ENCODE measurements around the gene CPA1.

Gene CPA1

DNA sequence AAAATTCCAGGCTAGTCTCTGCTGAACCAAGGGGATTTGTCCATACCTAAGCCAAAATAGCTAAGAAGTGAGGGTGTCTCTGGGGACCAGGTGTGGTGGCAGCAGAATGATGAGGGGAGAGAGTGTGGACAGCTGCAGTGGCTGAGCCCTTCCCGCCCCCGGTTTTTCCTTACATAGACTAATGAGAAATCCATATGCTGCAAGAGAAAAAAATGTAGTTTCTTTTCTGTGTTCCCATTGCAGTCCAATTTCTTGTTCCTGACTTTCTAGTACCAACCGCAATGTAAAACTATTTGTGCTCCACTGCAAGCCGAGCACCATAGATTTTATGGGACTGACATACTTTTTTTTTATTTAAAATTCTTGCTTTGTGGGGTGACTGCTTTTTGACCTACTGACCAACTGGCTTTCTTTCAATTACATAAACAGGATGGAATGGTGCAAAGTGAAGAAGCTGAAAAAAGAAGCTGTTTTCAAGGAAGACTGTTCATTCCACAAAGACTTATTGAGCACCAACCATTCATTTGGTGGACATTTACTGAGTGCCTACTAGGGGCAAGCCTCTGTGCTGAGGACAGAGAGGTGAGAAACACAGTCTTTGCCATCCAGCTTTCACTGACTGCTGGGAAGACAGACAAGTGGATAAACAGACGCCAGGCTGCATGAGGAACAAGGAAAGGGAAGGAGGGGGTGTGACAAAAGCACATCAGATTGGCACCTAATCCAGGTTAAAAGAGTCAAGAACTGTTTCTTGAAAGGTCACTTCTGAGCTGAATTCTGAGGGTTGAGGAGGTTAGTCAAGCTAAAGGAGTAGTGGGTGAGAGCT, 50.8 kb downstream of the CPA1 start:
- peak; percentile 41 for DNase-seq

DNA sequence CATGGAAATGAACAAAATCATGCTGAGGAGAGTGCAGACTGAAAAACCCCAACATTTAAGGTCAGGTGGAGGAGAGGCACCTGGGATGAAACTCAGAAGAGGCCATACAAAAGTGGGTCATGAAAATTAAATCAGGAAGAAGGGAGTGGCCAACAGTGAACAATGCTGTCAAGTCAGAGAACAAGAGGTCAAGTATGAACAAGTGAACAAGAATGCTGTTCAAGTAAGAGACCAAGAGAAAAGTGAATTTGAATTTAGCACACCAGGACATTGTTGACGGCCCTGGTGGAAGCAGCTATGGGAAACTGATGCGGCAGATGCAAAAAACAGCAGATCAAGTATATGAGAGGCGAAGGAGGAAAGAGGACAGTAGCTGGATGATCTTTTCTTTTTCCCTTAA, 52.6 kb downstream of the CPA1 start:
- DNase-seq = no peak

DNA sequence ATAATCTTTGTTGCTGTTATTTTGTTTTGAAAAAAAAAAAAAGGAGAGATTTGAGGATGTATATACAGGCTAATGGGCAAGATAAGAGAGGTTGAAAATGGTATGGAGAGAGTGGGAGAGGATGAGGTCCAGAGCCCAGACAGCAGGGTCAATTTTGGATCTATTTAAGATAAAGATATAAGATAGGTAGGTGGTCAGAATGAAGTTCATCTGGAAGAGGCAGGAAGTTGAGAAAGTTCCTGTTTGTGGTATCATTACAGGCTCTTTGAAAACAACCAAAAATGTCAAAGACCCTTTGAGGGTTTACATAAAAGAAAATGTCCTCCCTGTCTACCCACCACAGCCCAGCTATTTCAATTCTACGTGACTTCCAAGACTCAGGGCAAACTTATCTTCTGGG, 53.0 kb downstream of the CPA1 start:
- no peak for DNase-seq

DNA sequence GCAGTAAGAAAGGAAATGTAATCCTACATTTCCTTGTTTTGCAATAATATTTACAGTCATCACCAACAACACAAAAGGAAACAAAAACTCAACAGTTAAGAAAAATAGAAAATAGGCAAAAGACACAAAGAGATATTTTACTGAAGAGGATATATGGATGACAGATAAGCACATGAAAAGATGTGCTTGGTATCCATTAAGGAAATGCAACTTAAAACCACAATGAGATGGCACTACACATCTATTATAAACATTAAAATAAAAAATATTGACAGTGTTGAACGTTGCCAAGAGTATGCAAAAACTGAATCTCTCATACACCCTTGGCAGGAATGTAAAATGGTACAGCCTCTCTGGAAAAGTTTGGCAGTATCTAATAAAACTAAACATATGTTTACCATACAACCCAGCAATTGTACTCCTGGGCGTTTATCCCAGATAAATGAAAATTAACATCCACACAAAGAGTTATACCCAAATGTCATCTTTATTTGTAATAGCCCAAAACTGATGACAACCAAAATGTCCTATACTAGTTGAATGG, 55.1 kb downstream of the CPA1 start:
- DNase-seq = peak; percentile 19

DNA sequence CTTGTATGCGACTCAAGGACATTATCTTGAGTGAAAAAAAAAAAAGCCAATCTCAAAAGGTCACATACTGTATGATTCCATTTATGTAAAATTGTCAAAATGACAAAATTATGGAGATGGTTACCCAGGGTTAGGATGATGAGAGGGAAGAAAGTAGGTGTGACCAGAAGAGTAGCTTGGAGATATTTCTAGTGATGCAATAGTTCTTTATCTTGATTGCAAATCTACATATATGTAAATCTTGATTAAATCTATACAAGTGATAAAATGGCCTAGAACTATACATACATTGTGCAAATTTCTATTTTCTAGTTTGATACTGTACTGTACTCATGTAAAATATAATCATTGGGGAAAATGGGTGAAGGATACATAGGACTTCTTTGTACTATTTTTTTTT, 56.0 kb downstream of the CPA1 start:
- DNase-seq = no peak
